ENCODE results near the gene MAP3K1. TPM values are rescaled to one million over a fixed set of nuclear protein-coding genes. Genes with fewer than 3 reads are reported as not detected.

MAP3K1 gene
- total RNA-seq, 1 donor from 2014 or later: 20.0 TPM

DNA sequence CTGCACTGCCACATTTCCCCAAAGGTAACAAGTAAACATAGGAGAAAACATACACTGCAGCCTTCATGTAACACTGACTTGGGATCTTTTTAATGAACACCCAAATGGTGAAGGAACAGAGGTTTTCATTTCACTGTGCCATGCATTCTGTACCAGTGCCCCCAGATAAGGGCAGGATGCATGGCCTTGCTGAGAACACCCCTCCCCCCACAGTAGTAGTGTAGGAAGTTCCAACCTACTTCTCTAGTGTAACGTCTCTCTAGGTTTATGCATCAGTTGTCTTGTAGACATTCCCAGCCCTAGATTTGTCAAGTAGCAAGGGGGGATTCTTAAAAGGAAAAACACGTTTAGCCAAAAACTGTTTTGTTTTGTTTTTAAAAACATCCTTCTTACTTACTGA, 29.9 kb downstream of the MAP3K1 start:
- Mint-ChIP-seq H3K4me3 (ENCODE audit: low read depth) (no peak overlapping the region), H3K9me3 (ENCODE audit: low read depth) (no peaks in the 10 kb centered on the region), H3K27ac (no peak overlapping the region), H3K27me3 (no peaks in the 10 kb centered on the region), H3K36me3 (ENCODE audit: insufficient read depth) (no peaks in the 10 kb centered on the region), H3K4me1 (ENCODE audit: low read depth) (peaks cover 10% of the 10 kb centered on the region)
- TF ChIP-seq CTCF (IDR thresholded peaks at IDR 0.05; ENCODE audit: unreplicated experiment): no peak
- no peak for DNase-seq (ENCODE audit: low spot score, unreplicated experiment)

GRCh38 chr5:56845904-56846480, 30.6 kb downstream of the MAP3K1 start:
- DNase-seq (ENCODE audit: low spot score, unreplicated experiment): no peak
- H3K9me3 Mint-ChIP-seq (ENCODE audit: low read depth): no peaks in the 10 kb centered on the region
- no peak overlapping the region for H3K27ac Mint-ChIP-seq
- peaks cover 9% of the 10 kb centered on the region for H3K4me1 Mint-ChIP-seq (ENCODE audit: low read depth)
- H3K4me3 Mint-ChIP-seq (ENCODE audit: low read depth): no peak overlapping the region
- TF ChIP-seq CTCF (IDR thresholded peaks at IDR 0.05; ENCODE audit: unreplicated experiment): no peak
- H3K36me3 Mint-ChIP-seq (ENCODE audit: insufficient read depth): no peaks in the 10 kb centered on the region
- no peaks in the 10 kb centered on the region for H3K27me3 Mint-ChIP-seq

GRCh38 chr5:56848206-56848605, 32.9 kb downstream of the MAP3K1 start:
- no peaks in the 10 kb centered on the region for H3K36me3 Mint-ChIP-seq (ENCODE audit: insufficient read depth)
- DNase-seq (ENCODE audit: low spot score, unreplicated experiment): no peak
- no peak overlapping the region for H3K27ac Mint-ChIP-seq
- no peak for TF ChIP-seq CTCF (IDR thresholded peaks at IDR 0.05; ENCODE audit: unreplicated experiment)
- peaks cover 12% of the 10 kb centered on the region for H3K4me1 Mint-ChIP-seq (ENCODE audit: low read depth)
- H3K4me3 Mint-ChIP-seq (ENCODE audit: low read depth): no peak overlapping the region
- no peaks in the 10 kb centered on the region for H3K9me3 Mint-ChIP-seq (ENCODE audit: low read depth)
- H3K27me3 Mint-ChIP-seq: no peaks in the 10 kb centered on the region

DNA sequence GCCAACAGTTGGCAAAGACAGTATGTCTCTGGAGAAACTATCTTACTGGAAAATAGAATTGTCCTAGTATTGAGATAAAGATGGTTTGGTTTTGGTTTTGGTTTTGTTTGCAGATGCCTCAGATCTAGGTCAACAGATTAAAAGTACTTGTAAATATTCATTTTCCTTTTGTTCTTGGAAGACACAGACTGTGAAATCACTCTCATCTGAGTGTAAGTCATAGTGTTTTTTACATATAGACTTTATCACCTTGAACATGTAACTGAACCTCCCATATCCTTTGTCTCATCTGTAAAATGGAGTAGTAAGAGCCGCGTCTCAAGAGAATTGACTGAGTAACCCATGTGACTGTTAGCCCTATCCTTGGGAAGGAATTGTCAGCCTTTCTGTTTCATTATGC, 34.3 kb downstream of the MAP3K1 start:
- H3K9me3 Mint-ChIP-seq (ENCODE audit: low read depth): no peaks in the 10 kb centered on the region
- no peak overlapping the region for H3K4me3 Mint-ChIP-seq (ENCODE audit: low read depth)
- no peaks in the 10 kb centered on the region for H3K36me3 Mint-ChIP-seq (ENCODE audit: insufficient read depth)
- no peak for TF ChIP-seq CTCF (IDR thresholded peaks at IDR 0.05; ENCODE audit: unreplicated experiment)
- no peak for DNase-seq (ENCODE audit: low spot score, unreplicated experiment)
- no peak overlapping the region for H3K27ac Mint-ChIP-seq
- H3K4me1 Mint-ChIP-seq (ENCODE audit: low read depth): peaks cover 12% of the 10 kb centered on the region
- H3K27me3 Mint-ChIP-seq: no peaks in the 10 kb centered on the region

GRCh38 chr5:56850423-56850822, 35.1 kb downstream of the MAP3K1 start:
- no peak overlapping the region for H3K27ac Mint-ChIP-seq
- TF ChIP-seq CTCF (IDR thresholded peaks at IDR 0.05; ENCODE audit: unreplicated experiment): no peak
- no peaks in the 10 kb centered on the region for H3K9me3 Mint-ChIP-seq (ENCODE audit: low read depth)
- H3K27me3 Mint-ChIP-seq: no peaks in the 10 kb centered on the region
- no peak for DNase-seq (ENCODE audit: low spot score, unreplicated experiment)
- H3K36me3 Mint-ChIP-seq (ENCODE audit: insufficient read depth): no peaks in the 10 kb centered on the region
- H3K4me1 Mint-ChIP-seq (ENCODE audit: low read depth): peaks cover 11% of the 10 kb centered on the region
- H3K4me3 Mint-ChIP-seq (ENCODE audit: low read depth): no peak overlapping the region
